MM.1S (cell line): ENCODE data around the gene PRG3.
A peak's percentile ranks its signal among the peaks of the same experiment; 100 is the strongest.

ENCODE experiments used
- EZH2phosphoT487 ChIP-seq: fragments of 300-600 bp; sonication (generic); IDR thresholded peaks from 2 replicates; pipeline ENCODE4 v1.6.1; 2018; ENCODE audit warnings: antibody characterized with exemption, low read length
- TF ChIP-seq, protein P1 (sequence below): fragments of 300-600 bp; sonication (generic); IDR thresholded peaks from 2 replicates; pipeline ENCODE4 v1.5.1; 2016; ENCODE audit warnings: antibody characterized with exemption, low read length, mixed read lengths

DNA sequence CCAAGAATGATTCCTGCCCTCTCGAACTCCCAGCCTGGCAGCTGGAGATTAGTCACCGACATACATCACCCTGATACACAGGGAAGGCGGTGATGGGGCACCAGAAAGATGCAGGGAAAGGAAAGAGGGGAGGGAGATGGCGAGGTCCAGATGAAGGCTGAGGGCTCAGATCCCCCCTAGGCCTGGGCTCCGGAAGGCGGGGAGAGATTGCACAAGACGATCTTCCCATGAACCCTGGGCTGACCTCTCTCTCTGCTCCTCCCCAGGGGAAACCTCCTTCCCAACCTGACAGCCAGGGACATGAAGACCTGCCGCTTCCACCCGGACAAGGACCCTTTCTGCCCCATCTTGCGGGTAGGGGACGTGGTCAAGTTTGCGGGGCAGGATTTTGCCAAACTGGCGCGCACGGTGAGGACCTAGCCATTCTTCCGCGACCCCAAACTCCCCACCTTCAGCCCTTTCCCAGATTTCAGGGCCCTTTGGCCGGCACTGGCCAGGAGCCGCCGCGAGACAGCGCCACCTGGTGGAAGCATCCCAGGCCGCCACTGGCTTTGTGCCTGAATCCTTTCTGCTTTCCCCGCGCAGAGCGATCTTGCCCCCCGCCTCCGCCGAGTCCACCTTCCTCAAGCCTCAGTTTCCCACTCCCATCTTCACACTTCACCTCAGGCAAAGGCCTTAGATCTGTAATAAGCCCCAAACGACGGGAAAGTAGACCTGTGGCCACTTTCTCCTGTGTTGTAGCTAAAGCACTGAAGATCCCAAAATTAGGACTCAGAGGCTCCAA is 31.3 kb downstream of the PRG3 start:
- TF ChIP-seq, protein P1, sequence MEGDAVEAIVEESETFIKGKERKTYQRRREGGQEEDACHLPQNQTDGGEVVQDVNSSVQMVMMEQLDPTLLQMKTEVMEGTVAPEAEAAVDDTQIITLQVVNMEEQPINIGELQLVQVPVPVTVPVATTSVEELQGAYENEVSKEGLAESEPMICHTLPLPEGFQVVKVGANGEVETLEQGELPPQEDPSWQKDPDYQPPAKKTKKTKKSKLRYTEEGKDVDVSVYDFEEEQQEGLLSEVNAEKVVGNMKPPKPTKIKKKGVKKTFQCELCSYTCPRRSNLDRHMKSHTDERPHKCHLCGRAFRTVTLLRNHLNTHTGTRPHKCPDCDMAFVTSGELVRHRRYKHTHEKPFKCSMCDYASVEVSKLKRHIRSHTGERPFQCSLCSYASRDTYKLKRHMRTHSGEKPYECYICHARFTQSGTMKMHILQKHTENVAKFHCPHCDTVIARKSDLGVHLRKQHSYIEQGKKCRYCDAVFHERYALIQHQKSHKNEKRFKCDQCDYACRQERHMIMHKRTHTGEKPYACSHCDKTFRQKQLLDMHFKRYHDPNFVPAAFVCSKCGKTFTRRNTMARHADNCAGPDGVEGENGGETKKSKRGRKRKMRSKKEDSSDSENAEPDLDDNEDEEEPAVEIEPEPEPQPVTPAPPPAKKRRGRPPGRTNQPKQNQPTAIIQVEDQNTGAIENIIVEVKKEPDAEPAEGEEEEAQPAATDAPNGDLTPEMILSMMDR = peak; percentile 88
- no peak for TF ChIP-seq EZH2phosphoT487
